Activated CD4-positive, alpha-beta T cell treated with anti-CD3 and anti-CD28 coated beads for 1 hour (primary cell): ENCODE data around the gene AOPEP.
"Not testable (repeated sequence)": the region's sequence is repeated elsewhere in the genome, so short reads cannot be mapped to it uniquely, and the experiment has no call there.

Source experiments
- DNase-seq: peaks from one replicate; pipeline ENCODE4 v3.0.0-alpha.2; 2020

The AOPEP gene

GRCh38 chr9:94819161-94819687 is 92.7 kb downstream of the AOPEP start:
- no peak for DNase-seq

DNA sequence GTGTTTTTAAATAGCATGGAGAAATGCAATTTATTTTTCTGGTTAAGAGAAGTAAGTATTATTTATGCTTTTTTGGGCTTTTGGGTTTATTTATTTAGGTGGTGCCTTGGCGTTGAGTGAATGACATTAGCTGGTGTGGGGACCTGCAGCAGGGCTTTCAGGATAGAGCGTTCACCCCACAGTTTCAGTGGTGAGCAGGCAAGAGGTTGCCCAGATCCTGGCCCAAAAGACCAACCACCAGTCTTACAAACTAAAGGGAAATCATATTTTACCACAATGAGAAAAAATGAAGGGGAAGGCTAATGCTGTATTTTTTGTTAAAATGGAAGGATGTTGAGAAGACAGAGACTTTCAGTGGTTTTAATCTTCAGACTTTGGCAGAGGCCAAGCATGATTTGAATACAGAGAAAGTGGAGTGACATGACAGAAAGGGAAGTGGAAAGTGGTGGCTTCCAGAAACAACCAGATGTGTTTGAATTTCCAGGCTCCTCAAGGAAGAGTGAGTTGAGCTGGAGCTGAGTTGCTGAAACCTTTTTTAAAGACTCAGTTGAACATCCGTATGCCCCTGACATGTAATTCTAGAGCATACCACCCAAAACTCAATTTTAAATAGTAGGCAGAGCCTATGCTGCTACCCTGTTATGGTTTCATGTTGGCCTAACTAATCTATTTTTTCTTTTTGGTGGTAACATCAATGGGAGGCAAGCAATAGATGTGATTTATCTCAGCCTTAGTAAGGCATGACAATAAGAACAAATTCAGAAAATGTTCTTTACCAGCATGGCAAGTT is 94.8 kb downstream of the AOPEP start:
- DNase-seq, result no peak

GRCh38 chr9:94822273-94822672 is 95.8 kb downstream of the AOPEP start:
- DNase-seq, result no peak

GRCh38 chr9:94823710-94824109 is 97.2 kb downstream of the AOPEP start:
- DNase-seq, result no peak

DNA sequence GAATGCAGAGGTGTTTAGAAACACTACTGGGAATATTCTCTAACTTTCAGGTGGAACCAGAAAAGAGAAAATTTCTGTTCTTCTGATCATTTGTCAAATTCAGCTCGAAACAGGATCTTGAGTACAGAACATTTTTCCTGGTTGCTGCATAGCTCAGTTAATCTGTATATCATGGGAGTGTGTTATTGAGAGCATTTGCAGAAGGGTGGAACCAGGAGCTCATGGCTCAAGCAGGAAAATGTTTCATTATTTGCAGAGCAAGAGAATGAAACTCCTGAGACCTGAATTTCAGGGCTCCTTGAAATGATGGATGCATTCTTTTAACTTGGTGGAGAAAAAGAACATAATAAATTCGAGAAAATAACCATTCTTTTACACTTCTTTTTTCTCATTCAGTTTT is 97.9 kb downstream of the AOPEP start:
- no peak for DNase-seq

DNA sequence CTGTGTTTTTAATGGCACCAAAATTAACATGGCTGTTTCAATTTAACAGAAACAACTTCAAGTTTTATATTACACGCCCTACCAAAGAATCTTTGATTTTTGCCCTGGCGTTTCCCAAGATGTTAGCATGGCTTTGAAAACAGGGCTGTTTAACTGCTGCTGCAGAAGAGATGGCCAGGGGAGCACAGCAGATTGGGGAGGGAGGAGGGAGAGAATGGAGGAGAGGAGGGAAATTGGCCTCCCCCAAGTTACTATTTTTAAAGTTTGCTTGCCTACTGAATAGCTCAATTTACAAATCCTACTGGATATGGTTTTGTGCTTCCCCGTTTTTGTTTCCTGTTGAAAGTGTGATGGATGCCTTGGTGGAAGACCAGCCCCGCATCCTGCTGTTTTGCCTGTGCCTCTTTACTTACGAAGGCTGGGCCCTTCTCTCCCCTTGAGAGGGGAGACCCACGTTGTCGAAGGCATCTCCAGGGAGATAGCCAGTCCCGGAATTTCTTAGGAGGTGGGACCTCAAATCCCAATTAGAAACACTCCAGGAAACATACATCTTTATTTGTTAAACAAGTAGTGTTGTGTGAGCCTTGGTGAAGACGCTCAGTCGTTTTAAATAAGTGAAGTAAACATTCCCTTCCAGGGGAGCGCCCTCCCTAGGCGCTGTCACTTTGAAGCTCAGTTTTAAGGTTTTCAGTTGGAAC is 98.6 kb downstream of the AOPEP start:
- DNase-seq, result no peak

GRCh38 chr9:94825611-94825958 is 99.1 kb downstream of the AOPEP start:
- no peak for DNase-seq

- DNase-seq, result no peak
These were observed 99.5 kb downstream of the AOPEP start for GRCh38 chr9:94826044-94826443.

DNA sequence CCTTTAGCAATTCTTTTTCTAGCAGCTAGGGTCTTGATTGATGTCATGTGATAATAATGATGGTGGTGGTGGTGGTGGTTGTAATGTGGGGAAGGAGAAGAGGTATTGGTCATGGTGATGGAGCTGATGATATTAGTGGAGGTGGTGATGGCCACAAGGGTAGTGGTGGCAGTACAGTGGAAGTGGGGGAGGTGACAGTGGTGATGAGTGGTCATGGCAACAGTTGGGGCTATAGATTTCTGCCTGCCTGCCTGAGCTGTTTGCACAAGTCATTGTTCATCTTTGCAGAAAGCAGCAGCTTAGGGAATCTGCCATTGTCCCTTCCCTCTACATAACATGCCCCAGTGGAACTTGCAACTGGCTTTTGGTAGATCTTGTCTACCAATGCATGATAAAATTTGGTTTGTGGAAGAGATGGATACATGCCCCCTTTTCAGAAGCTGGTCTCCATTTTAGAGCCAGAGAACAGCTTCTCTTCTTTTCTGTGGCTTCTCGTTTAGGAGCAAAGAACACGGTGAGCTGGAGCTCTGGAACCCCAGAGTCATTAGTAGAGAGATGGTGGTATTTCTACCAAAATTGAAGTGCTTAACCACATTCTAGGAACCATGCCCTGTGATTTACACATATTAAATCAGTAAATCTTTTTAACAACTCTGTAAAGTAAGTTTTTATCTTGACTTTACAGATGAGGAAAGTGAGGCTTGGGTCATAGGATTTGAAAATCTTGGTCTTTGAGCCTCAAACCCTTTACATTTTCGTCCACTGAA is 100.3 kb downstream of the AOPEP start:
- DNase-seq, result no peak

GRCh38 chr9:94827584-94828304 is 101.2 kb downstream of the AOPEP start:
- DNase-seq, result no peak

DNA sequence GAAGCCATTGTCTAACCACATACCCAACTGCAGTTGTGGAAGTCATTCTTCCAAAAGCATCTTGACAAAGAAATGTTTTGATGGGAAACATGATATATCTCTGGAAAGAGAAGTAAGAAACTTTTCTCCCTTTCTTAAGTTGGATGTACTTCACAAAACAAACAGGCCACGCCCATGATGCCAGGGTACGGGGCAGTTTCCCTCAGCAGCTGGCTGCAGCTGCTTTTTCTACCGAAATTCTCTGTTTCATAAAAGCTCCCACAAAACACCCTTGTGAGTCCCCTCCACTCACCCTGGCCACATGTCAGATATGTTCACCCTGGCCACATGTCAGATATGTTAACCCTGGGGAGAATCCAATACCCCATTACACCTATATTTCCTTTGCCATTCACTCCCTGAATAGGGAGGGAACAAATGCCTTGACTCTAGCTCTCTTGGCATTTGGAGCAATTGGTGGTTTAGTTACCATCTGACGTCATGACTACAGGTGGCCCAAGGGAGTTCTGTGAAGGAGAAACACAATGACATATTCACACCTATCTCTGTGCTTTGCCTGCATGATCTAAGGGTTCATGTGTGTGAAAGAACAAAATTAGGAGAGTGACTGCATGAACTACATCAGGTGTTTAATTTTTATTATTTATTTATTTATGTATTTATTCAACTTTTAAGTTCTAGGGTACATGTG is 103.0 kb downstream of the AOPEP start:
- no peak for DNase-seq

DNA sequence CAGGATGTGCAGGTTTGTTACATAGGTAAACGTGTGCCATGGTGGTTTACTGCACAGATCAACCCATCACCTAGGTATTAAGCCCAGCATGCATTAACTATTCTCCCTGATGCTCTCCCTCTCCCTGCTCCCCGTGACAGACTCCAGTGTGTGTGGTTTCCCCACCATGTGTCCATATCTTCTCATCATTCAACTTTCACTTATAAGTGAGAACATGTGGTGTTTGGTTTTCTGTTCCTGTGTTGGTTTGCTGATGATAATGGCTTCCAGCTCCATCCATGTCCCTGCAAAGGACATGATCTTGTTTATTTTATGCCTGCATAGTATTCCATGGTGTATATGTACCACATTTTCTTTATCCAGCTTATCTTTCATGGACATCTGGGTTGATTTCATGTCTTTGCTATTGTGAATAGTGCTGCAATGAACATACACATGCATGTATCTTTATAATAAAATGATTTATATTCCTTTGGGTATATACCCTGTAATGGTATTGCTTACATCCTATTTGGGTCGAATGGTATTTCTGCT is 103.6 kb downstream of the AOPEP start:
- not testable (repeated sequence) for DNase-seq

DNA sequence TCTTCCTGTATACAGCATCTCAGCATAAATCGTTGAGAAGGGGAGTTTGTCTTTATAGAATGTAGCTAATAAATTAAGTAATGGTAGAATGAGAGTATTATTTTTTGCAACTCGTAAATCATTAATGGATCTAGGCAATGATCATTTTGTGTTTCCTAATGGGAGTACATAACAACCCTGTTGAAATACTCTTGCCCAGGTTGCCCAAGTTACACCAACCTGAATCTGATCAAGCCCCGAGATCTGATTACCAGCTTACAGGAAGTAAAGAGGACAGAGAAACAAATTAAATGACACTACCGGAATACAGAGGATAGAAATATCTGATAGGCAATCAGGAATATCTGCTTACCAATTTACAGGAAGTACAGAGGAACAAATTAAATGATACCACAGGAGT is 107.3 kb downstream of the AOPEP start:
- no peak for DNase-seq

DNA sequence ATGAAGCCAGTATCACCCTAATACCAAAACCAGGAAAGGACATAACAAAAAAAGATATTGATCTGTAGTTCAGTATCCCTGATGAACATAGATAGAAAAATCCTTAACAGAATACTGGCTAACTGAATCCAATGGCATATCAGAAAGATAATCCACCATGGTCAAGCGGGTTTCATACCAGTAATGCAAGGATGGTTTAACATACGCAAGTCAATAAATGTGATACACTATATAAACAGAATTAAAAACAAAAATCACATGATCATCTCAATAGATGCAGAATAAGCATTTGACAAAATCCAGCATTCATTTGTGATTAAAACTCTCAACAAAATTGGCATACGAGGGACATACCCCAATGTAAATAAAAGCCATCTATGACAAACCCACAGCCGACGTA is 110.9 kb downstream of the AOPEP start:
- no peak for DNase-seq

- no peak for DNase-seq
These were observed 112.9 kb downstream of the AOPEP start for GRCh38 chr9:94839398-94839797.

- DNase-seq, result no peak
These were observed 114.2 kb downstream of the AOPEP start for GRCh38 chr9:94840738-94841137.

- DNase-seq, result no peak
These were observed 116.6 kb downstream of the AOPEP start for GRCh38 chr9:94843134-94843533.

DNA sequence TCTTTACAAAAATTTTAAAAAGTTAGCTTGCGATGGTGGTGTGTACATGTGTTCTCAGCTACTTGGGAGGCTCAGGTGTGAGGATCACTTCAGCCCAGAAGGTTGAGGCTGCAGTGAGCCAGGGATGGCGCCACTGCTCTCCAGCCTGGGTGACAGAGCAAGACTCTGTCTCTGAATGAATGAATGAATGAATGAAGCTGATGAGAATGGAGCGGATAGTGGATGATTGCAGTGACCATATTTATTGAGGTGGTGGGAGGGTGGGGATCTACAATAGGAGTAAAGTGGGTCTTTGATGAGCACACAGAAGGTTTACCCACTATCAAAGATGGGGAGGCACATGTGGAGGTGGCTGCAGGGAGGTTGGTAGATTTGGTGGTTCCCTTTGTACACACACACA is 120.2 kb downstream of the AOPEP start:
- DNase-seq, result no peak

DNA sequence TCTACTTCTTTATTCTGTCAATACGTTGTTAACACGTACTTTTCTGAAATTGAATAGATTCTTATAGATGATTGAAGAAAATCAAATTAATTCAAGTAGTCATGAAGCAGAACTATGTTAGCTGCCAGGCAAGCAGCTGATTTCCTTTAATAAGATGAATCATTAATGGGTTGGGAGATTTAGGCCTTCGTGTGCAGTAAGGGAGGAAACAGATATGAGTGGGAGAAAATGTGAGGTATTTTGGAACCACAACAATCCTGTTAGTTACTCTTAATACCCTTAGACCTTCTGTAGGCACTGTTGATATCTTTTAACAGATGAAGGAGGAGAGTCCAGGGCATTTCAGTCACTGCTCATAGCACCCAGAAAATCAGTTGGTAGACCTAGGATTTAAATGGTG is 121.0 kb downstream of the AOPEP start:
- DNase-seq, result no peak

DNA sequence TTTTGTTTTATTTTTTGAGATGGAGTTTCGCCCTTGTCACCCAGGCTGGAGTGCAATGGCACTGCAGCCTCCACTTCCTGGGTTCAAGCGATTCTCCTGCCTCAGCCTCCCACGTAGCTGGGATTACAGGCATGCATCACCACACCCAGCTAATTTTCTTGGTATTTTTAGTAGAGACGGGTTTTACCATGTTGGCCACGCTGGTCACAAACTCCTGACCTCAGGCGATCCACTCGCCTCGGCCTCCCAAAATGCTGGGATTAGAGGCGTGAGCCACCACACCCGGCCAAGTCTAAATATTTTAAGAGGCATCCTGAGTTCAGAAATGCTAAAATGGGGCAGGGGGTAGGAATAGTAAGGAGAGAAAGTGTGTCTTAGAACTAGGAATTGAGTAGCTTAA is 122.3 kb downstream of the AOPEP start:
- DNase-seq, result not testable (repeated sequence)

GRCh38 chr9:94850540-94851434 is 124.3 kb downstream of the AOPEP start:
- no peak for DNase-seq
